Measurements from ENCODE around the gene STK35. TPM values are rescaled to one million over a fixed set of nuclear protein-coding genes. Genes with fewer than 3 reads are reported as not detected.

Gene STK35
- total RNA-seq, 4 donors from 2014 or later = 15.6 to 20.3 (median 17.9) TPM

DNA sequence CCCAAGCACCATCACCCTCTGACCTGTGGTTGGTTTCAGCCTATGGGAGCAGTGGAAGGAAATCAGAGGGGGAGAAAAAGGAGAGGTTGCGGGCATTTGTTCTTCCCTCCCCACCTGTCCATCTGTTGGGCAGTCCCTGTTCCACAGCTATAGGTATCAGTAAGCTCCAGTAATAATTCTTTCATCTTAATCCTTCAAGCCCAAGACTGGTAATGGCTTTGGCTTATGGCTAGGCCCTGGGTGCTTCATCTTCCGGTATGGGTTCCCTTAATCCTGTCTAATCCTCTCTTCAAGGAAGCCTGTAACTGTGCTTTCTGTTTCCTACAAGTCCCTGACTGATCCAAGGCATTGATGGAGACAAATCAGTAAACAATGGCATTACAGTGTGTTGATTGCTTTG lies 42.2 kb upstream of the STK35 start:
- no peak overlapping the region for H3K27ac ChIP-seq
- WGBS, 2 donors = 67 to 68% methylated on average over 2 of the region's 2 CpGs

DNA sequence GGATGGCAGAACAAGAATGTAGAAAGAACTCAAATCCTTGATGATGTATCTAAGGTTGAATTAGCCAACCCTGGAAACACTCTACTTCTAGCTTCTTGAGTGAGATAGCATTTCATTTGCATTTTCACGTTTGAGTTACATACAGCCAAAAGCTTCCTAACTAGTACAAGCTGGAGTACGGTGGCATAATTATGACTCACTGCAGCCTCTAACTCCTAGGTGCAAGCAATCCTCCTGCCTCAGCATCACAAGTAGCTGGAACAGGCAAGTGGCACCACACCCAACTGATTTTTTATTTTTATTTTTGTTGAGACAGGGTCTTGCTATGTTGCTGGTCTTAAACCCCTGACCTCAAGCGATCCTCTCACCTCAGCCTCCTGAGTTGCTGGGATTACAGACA lies 36.5 kb upstream of the STK35 start:
- TF ChIP-seq, protein P1, sequence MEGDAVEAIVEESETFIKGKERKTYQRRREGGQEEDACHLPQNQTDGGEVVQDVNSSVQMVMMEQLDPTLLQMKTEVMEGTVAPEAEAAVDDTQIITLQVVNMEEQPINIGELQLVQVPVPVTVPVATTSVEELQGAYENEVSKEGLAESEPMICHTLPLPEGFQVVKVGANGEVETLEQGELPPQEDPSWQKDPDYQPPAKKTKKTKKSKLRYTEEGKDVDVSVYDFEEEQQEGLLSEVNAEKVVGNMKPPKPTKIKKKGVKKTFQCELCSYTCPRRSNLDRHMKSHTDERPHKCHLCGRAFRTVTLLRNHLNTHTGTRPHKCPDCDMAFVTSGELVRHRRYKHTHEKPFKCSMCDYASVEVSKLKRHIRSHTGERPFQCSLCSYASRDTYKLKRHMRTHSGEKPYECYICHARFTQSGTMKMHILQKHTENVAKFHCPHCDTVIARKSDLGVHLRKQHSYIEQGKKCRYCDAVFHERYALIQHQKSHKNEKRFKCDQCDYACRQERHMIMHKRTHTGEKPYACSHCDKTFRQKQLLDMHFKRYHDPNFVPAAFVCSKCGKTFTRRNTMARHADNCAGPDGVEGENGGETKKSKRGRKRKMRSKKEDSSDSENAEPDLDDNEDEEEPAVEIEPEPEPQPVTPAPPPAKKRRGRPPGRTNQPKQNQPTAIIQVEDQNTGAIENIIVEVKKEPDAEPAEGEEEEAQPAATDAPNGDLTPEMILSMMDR (IDR thresholded peaks at IDR 0.05) = no peak
- no peak for TF ChIP-seq POLR2A (IDR thresholded peaks at IDR 0.05)
- intact Hi-C loops (cut with DNase I) = no loop called here

More for the DNA sequence above, 42.2 kb upstream of the STK35 start:
- no peak for DNase-seq
- no peaks in the 10 kb centered on the region for H3K27me3 ChIP-seq
- no peaks in the 10 kb centered on the region for H3K9me3 ChIP-seq
- H3K36me3 ChIP-seq = no peaks in the 10 kb centered on the region
- TF ChIP-seq POLR2A (IDR thresholded peaks at IDR 0.05) = no peak
- TF ChIP-seq, protein P1 (IDR thresholded peaks at IDR 0.05) = no peak
- no peak overlapping the region for H3K4me3 ChIP-seq (replicated peaks in 1 of 3)
- intact Hi-C loops (cut with DNase I) = no loop called here
- no peaks in the 10 kb centered on the region for H3K4me1 ChIP-seq

DNA sequence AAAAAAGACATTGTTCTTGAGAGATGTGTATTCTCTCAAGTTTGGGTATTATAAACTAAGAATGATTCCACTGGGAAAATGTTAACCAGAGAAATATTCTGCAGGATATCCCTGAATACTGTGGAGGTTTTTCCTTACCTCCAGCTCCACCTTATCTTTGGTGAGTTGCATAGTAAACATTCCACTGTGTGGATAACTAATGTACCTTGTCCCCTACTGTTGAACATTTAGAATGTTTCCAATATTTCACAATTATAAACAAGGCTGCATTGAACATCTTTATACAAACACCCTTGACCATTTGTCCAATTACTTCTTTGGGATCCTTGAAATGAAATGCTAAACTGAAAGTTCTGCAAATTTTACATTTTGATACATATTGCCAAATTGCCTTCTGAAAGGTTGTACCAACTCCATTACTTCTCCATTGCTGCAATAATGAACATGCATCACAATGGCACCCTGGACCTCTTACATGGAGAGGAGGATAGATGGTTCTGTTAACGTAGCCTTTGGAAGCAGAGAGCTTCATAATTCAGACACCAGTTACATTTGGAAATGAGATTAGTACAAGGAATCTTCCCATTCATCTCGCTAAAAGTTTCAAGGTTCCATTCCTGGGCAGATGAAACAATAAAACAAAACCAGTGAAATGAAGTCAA lies 35.0 kb upstream of the STK35 start:
- WGBS, 2 donors = 78 to 80% methylated on average over 2 of the region's 2 CpGs
- no peak for DNase-seq
- intact Hi-C loops (cut with DNase I) = no loop called here
- Histone ChIP-seq H3K27me3 (peaks cover 4% of the 10 kb centered on the region), H3K27ac (no peak overlapping the region), H3K4me1 (no peaks in the 10 kb centered on the region), H3K4me3 (replicated peaks in 1 of 3) (no peak overlapping the region), H3K9me3 (no peaks in the 10 kb centered on the region), H3K36me3 (no peaks in the 10 kb centered on the region)
- no peak for TF ChIP-seq POLR2A (IDR thresholded peaks at IDR 0.05)
- TF ChIP-seq, protein P1 (IDR thresholded peaks at IDR 0.05) = no peak

More for the DNA sequence above, 36.5 kb upstream of the STK35 start:
- 61 to 65% methylated on average over 3 of the region's 3 CpGs for WGBS, 2 donors
- H3K4me3 ChIP-seq (replicated peaks in 1 of 3) = no peak overlapping the region
- no peak overlapping the region for H3K27ac ChIP-seq
- no peaks in the 10 kb centered on the region for H3K9me3 ChIP-seq
- H3K4me1 ChIP-seq = no peaks in the 10 kb centered on the region
- H3K36me3 ChIP-seq = no peaks in the 10 kb centered on the region
- H3K27me3 ChIP-seq = peaks cover 4% of the 10 kb centered on the region
- no peak for DNase-seq

DNA sequence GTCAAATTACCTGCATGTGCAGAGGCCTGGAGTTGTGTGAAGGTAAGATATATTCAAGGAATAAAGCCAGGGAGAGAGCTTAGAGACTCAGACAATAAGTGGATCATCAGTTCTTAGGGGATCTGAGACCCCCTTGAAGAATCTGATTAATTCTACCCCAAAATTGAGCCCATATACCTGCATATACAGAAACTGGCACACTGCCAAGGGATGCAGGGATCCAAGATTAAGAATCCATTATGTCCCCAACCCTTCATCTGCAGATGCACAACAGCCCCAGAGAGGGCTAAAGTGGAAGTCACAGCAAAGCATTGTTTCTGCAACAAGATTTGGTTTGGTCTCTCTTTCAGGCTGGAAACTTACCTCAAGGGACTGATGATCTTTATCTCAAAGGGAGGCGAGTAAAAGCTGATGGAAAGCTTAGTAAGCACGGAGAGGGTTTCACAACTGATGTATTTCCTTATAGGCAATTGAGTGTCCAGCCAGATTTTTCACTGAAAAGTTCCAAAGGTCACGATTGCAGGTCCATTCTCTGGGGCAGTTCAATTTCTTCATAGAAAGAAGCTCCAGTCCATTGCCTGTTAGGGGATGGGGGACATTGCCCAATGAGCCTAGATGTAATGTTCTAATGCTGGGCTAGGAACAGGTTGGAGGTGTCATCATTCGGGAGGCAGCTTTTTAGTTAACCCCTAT lies 20.9 kb upstream of the STK35 start:
- intact Hi-C loops (cut with DNase I) = no loop called here
- H3K27ac ChIP-seq = no peak overlapping the region
- no peak overlapping the region for H3K4me3 ChIP-seq (replicated peaks in 1 of 3)
- H3K4me1 ChIP-seq = no peaks in the 10 kb centered on the region
- TF ChIP-seq POLR2A (IDR thresholded peaks at IDR 0.05) = no peak
- DNase-seq = no peak
- no peaks in the 10 kb centered on the region for H3K36me3 ChIP-seq
- no peaks in the 10 kb centered on the region for H3K27me3 ChIP-seq
- no peaks in the 10 kb centered on the region for H3K9me3 ChIP-seq
- WGBS, 2 donors = 60 to 64% methylated on average over 4 of the region's 4 CpGs

DNA sequence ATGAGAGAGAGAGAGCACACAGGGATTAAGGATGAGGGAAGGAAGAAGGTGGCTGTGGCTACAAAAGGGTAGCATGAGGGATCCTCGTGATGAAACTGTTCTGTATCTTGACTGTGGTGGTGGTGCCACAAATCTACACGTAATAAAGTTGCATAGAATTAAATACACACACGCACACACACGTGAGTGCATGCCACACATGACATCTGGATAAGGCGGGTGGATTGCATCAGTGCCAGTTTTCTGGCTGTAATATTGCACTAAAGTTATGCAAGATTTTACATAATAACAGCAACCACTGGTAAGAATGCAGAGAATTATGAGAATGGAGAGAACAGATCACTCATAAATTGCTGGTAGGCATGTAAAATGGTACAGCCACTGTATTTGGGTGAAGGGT lies 16.9 kb upstream of the STK35 start:
- 80 to 85% methylated on average over 5 of the region's 5 CpGs for WGBS, 2 donors
- Histone ChIP-seq H3K4me3 (replicated peaks in 1 of 3) (no peak overlapping the region), H3K27me3 (no peaks in the 10 kb centered on the region), H3K9me3 (no peaks in the 10 kb centered on the region), H3K27ac (no peak overlapping the region), H3K4me1 (no peaks in the 10 kb centered on the region), H3K36me3 (no peaks in the 10 kb centered on the region)
- no peak for DNase-seq
- intact Hi-C loops (cut with DNase I) = no loop called here
- TF ChIP-seq, protein P1 (IDR thresholded peaks at IDR 0.05) = no peak
- TF ChIP-seq POLR2A (IDR thresholded peaks at IDR 0.05) = no peak
